HG03457 (cell line): ENCODE results near the gene PTGER2.

ENCODE experiments used
- ATAC-seq: cut with Tn5 transposase; IDR thresholded peaks from one replicate; pipeline ENCODE4 v1.9.1; 2021; ENCODE audit warnings: moderate number of reproducible peaks; ENCODE audit not compliant: unreplicated experiment

Gene PTGER2

GRCh38 chr14:52304248-52304904 lies 9.7 kb upstream of the PTGER2 start:
- ATAC-seq: no peak

- no peak for ATAC-seq
Measured at GRCh38 chr14:52305014-52305413, 9.1 kb upstream of the PTGER2 start.

GRCh38 chr14:52307376-52307775 lies 6.7 kb upstream of the PTGER2 start:
- ATAC-seq: no peak

- ATAC-seq: no peak
Measured at GRCh38 chr14:52307905-52308304, 6.2 kb upstream of the PTGER2 start.

GRCh38 chr14:52310541-52310940 lies 3.6 kb upstream of the PTGER2 start:
- ATAC-seq: no peak

- ATAC-seq: no peak
Measured at GRCh38 chr14:52312931-52313355, 1.2 kb upstream of the PTGER2 start.

GRCh38 chr14:52313462-52313861 lies 650 bp upstream of the PTGER2 start:
- no peak for ATAC-seq

- ATAC-seq: no peak
Measured at GRCh38 chr14:52314595-52315354, 663 bp downstream of the PTGER2 start.

GRCh38 chr14:52315355-52315718 lies 1.2 kb downstream of the PTGER2 start:
- no peak for ATAC-seq

- no peak for ATAC-seq
Measured at GRCh38 chr14:52318062-52318461, 4.0 kb downstream of the PTGER2 start.

- no peak for ATAC-seq
Measured at GRCh38 chr14:52318826-52319645, 4.9 kb downstream of the PTGER2 start.

- no peak for ATAC-seq
Measured at GRCh38 chr14:52319919-52320318, 5.8 kb downstream of the PTGER2 start.

GRCh38 chr14:52325126-52325525 lies 11.0 kb downstream of the PTGER2 start:
- peak; percentile 89 for ATAC-seq

- ATAC-seq: no peak
Measured at GRCh38 chr14:52325630-52326029, 11.5 kb downstream of the PTGER2 start.

GRCh38 chr14:52327374-52328226 lies 13.5 kb downstream of the PTGER2 start:
- no peak for ATAC-seq

GRCh38 chr14:52328276-52328675 lies 14.2 kb downstream of the PTGER2 start:
- no peak for ATAC-seq

- ATAC-seq: no peak
Measured at GRCh38 chr14:52329678-52330369, 15.7 kb downstream of the PTGER2 start.

- no peak for ATAC-seq
Measured at GRCh38 chr14:52332269-52332668, 18.2 kb downstream of the PTGER2 start.

- ATAC-seq: no peak
Measured at GRCh38 chr14:52333108-52333507, 19.0 kb downstream of the PTGER2 start.
